DMS153 treated with DMSO at 0.1 percent for 48 hours (cell line): ENCODE measurements around the gene ZNF385B.

ENCODE experiments used
- DNase-seq: peaks from one replicate; lab custom pipeline; 2025; ENCODE audit not compliant: unreplicated experiment; lab: John Stamatoyannopoulos, UW

The ZNF385B gene

DNA sequence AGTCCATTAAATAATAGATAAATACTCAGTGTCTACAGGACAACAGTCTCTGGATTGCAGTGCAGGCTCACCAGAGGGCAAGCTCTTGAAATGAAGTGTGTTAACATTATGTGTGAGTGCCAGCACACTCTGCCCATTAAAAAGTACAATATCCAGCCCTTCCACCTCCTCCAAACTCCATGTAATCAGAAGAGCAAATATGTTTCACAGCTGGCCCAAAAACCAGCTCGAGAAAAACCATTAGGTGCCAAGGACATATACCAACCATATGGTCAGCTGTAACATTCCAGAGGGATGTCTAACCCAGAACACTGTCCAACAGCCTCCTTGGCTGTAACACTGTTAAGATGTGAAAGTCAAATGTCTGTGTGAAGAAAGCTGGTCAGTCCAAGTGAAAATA, 112.2 kb downstream of the ZNF385B start:
- DNase-seq: no peak

- DNase-seq: no peak
These were observed 114.4 kb downstream of the ZNF385B start for GRCh38 chr2:179746981-179747380.

GRCh38 chr2:179745635-179746256, 115.7 kb downstream of the ZNF385B start:
- no peak for DNase-seq

DNA sequence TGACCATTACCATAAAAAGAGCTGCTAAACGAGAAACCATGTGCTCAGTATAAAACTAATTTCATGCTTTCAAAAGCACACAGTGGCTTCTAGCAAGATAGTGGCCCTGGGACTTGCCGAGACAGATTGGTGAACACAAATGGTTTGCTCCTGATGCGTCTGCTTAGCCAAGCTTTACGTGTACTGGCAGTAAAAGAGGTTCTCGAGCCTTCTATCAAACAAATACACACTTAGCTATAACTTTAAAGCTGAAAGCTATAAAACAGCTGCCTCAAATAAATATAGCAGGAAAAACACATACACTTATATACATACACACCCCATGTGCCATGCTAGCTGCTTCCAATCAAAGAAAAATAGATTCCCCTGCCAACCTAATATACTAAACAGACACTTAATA, 117.0 kb downstream of the ZNF385B start:
- no peak for DNase-seq

- DNase-seq: no peak
These were observed 120.1 kb downstream of the ZNF385B start for GRCh38 chr2:179741317-179741716.

DNA sequence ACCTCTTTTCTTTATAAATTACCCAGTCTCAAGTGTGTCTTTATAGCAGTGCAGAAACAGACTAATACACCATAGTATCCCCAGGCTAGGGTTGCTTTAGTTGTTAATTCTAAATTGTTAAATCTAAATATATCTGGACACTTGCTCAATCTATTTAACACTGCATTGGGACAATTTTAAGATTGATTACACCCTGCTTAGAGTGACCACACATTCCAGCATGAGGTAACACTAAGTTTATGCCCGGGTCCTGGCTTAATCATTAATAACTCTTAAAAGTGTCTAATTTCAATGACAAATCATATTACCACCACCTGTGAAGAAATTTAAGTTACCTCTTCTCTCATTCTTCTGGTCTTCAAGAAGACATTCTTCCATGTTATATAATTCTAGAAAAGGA, 131.4 kb downstream of the ZNF385B start:
- no peak for DNase-seq

DNA sequence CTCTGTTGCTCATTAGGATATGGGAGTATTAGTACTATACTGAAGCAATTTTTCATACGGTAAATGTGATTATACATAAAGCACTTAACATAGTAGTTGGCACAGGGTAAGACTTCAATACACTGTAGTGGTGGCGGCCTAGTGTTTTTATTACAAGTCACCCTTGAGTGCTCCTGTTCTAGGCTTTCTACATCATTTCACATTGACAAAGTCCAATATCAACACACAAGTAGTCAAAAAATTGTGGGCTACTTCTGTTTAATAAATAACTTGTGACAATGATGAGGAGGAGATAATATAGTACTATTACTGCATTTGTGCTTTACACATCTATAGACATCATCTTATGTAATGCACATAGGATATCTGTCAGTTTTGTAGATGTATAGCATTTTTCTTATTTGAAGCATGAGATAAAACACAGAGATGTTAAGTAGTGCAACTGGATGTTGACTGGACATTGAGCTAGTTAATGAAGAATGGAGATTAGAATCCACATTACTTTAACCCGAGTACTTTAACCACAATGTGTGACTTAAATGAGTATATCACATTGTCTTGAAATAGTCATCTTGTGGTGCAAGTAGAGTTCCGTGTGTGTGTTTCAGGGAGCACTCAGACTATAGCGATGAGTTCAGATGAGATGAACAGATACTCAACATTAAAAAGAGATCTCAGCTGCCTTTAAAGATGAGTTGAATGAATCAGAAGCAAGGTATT, 134.8 kb downstream of the ZNF385B start:
- DNase-seq: no peak

DNA sequence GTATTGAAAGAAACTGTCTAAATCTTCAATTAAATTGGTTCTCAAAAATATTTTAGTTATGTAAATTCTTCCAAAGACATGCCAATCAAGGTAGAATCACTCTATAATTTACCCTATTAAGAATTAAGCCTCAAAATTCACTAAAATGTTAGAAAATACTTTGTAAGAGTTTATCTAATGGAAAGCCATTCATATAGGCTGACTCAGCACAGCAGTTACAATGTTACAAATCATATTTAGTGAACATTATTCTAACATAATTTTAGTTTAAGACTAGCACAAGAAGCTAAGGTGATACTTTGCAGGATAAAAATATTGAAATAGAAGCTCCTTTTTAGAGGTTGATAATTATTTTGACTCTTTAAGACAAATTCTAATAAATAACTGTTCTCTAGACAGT, 137.0 kb downstream of the ZNF385B start:
- DNase-seq: no peak

DNA sequence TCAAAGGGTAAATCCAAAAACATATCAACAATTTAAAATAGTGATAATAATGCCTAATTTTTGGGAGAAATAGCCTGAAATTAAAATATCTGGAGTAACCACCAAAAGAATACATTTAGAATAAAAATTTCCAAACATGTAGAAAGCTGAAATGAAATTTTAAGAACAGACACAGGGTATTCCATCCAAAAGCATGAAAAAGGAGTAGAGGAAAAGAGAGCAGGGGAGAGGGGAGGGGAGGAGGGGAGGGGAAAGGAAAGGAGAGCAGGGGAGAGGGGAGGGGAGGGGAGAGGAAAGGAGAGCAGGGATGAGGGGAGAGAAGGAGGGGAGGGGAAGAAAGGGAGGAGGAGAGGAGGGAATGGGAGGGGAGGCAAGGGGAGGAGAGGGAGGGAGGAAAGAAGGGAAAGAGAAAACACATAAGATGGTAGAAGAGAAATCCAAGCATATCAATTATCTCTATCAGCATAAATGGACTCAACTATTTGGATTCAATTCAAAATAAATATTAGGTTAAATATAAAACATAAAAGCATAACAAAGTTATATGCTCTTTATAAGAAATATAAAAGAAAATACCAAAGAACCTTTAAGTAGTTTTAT, 141.1 kb downstream of the ZNF385B start:
- DNase-seq: no peak

DNA sequence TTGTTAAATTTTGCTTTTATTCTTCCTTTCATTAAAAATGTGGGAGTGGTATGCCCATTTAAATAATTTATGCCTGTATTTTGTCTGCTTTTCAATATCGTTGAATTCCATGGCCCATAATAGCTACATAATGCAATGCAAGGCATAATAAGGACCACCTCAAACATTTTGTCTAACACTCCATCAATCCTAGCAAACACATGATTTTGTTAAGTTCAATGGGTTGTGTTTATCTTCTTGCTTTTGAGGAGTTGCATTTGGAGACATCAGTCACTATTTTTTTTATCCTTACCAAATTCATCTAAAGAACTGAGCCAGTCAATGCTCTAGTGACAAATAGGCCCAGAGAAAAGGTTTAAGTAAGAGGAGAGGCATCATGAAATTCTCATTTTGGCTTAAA, 145.5 kb downstream of the ZNF385B start:
- DNase-seq: no peak

- DNase-seq: no peak
These were observed 146.2 kb downstream of the ZNF385B start for GRCh38 chr2:179715196-179715595.

- DNase-seq: no peak
These were observed 148.6 kb downstream of the ZNF385B start for GRCh38 chr2:179712825-179713224.

DNA sequence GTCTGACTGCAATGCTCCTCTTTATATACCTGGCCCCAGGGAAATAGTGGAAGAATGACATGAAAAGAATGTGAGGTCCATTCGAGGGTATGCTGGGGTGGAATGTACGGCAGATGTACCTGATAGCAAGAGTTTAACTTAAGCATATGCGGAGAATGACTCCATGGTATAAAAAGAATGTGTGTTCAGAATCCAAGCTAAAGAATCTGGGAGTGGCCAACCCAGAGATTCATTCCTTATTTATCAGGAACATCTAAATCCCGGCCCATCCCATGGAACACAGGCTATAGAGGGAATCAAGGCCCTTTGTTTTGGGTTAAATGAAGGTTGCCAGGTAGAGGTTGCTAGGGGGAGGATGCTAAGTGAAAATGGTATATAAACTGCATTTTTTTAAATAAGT, 150.0 kb downstream of the ZNF385B start:
- DNase-seq: no peak

DNA sequence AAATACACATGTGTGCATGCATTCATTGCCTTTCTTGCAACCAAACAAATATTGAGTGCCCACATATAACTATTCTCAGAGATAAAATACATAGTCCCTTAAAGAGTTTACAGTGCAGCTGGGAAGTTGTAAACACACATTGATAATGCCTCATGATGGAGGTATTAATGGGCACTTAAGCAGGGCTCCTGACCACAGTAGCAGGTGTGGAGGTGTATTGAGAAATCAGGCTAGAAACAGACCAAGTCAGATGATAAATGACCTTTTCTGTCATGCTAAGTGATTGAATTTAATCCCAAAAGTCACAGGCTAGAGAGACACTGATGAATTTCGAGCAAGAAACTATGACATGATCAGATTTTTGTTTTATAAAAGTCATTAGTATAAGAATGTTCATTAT, 157.7 kb downstream of the ZNF385B start:
- no peak for DNase-seq

DNA sequence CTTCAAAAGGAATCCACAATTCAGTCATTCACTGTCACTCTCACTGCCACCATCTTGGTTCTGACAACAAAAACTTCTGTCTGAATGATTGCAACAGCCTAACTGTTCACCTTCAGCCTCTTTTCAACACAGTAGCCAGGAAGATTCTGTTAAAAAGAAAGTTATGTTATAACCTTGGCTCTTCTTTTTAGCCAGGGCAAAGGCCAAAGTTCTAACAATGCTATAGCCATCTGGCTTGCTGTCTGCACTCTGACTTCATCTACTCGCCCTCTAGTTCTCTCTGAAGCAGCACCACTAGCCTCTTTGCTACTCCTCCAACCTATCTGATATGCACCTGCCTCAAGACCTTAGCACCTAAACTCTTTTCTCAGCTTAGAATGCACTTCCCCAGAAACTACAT, 158.5 kb downstream of the ZNF385B start:
- DNase-seq: no peak

DNA sequence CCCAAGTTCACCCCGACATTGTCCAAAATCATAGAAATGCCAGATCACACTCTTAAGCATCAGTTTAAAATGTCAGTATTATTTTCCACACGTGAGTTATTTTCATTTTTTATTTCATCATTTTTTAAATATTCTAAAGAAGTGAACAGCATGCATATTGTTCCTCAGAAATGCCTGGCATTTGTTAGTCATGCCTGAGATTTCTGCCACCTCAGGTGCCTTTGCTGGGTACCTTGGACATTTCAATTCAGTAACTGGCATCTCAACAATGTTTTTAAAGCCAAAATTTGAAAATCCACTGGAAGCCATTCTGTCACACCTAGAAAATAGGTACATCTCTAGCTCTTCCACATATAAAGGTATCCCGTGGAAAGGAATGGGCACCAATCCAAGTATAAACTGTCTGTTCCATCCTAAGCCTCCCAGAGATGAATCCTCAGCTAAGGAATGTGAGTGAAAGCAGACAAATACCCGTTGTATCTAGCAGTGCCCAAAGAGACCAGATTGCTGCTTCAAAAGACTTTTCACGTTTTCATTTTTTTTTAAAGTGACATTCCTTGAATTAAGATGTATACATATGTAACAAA, 159.8 kb downstream of the ZNF385B start:
- DNase-seq: no peak

DNA sequence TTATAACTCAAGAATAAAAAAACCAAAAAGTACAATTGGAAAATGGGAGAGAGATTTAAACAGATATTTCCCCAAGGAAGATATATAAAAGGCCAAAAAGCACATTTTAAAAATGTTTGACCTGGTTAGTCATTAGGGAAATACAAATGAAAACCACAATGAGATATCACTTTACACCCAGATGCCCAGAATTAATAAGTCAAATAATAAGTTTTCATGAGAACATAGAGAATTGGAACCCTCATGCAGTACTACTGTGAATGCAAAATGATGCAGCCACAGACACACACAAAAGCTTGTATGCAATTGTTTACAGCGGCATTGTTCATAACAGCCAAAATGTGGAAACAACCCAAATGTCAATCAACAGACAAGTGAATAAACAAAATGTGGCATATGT, 165.9 kb downstream of the ZNF385B start:
- DNase-seq: no peak

DNA sequence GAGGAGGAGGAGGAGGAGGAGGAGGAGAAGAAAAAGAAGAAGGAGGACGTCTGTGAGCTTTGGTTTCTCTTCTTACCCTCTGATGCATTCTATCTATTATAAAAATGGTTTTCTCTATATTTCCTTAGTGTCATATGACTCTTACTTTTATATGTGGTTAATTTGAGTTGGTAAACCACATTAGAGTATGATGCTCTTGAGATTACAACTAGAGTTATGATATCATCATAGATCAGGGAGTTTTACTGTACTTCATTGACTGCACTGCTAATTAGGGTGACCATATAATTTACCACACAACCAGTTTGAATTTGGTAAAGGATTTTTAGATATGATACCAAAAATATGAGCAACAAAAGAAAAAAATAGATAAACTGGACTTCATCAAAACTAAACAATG, 166.4 kb downstream of the ZNF385B start:
- no peak for DNase-seq

- no peak for DNase-seq
These were observed 168.8 kb downstream of the ZNF385B start for GRCh38 chr2:179692610-179693009.

DNA sequence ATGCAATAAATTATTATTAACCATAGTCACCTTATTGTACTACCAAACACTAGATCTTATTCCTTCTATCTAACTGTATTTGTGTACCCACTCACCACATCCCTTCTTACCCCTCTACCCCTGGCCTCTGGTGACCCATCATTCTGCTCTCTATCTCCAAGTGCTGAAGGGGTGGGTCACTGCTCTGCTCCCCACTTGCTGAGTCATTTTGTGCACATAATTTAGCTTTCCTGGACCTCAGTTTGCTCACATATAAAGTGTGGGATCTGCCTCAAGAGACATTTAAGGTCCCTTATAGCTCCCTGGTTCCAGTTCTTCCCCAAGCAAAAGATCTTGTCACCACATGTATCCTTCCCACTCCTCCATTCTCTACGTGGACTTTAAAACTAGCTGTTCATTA, 169.4 kb downstream of the ZNF385B start:
- no peak for DNase-seq

- no peak for DNase-seq
These were observed 170.2 kb downstream of the ZNF385B start for GRCh38 chr2:179691235-179691634.

DNA sequence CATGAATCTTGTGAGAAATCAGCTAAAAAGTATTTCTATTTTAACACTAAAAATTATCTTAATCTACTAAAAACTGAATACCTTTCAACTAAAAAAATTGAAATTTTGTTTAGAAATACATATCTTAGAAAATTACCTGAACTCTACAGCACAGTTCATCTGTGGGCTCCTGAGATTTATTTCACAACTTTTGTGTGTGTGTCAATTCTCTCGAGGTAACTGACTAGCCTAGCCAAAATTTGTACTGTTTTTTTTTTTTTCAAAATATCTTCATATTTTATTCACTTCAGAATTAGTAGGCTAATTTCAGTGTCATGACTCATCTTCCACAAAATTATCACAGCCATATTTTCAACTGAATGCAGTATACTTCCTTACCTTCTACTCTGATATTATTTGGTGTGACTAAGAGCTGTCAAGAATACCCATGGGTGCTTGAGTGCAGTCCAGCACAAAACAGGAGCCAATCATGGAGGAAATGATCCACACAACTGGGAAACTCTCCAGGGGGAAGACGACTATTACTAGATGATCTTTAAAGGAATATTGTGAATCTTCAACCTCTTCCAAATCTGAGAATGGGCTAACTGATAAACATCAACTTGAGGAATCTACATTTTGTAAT, 174.6 kb downstream of the ZNF385B start:
- DNase-seq: no peak
